GM13977 (cell line): ENCODE data around the gene ADTRP.

Experiments used
- DNase-seq: peaks from one replicate; pipeline ENCODE4 v3.0.0; 2012; ENCODE audit warnings: low spot score
- in situ Hi-C: fragments of 300-500 bp; cut with MboI; formaldehyde crosslinking; loops from one replicate; pipeline ENCODE4 v1.12.0; 2022; ENCODE audit warnings: low sequenced_read_pairs, low pct_unique_long_range_greater_than_20kb, mixed read lengths, inconsistent platforms; ENCODE audit not compliant: unreplicated experiment
- TF ChIP-seq, protein P1 (sequence below): IDR thresholded peaks from 2 replicates; pipeline ENCODE4 v1.5.1; 2012; ENCODE audit warnings: mild to moderate bottlenecking, control low read depth; ENCODE audit not compliant: insufficient read depth; ENCODE audit errors: extremely low read depth, missing control alignments

ADTRP gene, protein sequence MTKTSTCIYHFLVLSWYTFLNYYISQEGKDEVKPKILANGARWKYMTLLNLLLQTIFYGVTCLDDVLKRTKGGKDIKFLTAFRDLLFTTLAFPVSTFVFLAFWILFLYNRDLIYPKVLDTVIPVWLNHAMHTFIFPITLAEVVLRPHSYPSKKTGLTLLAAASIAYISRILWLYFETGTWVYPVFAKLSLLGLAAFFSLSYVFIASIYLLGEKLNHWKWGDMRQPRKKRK

DNA sequence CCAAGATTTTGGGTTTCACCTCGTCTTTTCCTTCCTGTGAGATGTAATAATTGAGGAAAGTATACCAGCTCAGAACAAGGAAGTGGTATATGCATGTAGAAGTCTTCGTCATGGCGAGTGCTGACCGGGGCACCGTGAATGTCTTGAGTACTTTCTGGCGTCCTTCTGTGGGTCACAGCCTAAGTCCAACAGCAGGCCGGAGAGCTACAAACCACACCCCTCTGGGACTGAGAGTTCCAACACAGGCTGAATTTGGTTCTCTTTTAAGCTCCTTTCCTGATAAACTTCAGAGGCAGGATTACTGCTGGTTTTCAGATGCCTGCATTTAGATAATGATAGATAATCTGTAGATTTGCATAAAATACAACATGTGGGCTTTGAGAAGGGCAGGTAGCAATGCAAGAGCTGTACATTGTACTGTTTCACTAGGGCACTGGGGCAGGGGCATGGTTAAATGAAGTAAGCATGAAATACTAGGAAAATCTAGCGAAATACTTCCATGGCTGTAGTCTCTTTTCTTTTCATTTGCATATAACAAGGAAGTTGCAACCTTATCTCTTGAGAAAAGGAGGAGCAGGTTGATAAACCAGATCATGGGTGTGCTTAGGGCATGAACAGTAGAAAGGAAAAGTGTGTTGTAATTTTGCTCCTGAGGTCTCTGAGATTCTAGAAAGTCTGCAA is at the start of gene ADTRP:
Gene ADTRP (minus strand): TSS at position 156 of the 681 bp plus-strand sequence. CDS start 44 bp downstream, at position 112.
- DNase-seq = no peak
- TF ChIP-seq, protein P1, sequence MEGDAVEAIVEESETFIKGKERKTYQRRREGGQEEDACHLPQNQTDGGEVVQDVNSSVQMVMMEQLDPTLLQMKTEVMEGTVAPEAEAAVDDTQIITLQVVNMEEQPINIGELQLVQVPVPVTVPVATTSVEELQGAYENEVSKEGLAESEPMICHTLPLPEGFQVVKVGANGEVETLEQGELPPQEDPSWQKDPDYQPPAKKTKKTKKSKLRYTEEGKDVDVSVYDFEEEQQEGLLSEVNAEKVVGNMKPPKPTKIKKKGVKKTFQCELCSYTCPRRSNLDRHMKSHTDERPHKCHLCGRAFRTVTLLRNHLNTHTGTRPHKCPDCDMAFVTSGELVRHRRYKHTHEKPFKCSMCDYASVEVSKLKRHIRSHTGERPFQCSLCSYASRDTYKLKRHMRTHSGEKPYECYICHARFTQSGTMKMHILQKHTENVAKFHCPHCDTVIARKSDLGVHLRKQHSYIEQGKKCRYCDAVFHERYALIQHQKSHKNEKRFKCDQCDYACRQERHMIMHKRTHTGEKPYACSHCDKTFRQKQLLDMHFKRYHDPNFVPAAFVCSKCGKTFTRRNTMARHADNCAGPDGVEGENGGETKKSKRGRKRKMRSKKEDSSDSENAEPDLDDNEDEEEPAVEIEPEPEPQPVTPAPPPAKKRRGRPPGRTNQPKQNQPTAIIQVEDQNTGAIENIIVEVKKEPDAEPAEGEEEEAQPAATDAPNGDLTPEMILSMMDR = no peak
- in situ Hi-C loops = no loop called here

DNA sequence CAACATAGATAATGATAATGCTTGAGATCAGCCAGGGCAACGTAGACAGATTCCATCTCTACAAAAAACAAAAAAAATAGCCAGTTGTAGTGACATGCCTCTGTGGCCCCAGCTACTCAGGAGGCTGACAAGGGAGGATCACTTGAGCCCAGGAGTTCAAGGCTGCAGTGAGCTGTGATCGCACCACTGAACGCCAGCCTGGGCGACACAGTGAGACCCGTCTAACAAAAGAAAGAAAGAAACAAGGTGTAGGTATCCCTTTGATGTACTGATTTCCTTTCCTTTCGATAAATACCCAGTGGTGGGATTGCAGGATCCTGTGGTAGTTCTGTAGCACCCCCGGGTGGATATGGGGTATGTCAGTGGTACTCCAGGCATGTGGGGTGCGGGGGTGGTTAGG is 48.2 kb upstream of the ADTRP start:
- TF ChIP-seq, protein P1 = no peak
- no peak for DNase-seq
- in situ Hi-C loops = no loop called here

DNA sequence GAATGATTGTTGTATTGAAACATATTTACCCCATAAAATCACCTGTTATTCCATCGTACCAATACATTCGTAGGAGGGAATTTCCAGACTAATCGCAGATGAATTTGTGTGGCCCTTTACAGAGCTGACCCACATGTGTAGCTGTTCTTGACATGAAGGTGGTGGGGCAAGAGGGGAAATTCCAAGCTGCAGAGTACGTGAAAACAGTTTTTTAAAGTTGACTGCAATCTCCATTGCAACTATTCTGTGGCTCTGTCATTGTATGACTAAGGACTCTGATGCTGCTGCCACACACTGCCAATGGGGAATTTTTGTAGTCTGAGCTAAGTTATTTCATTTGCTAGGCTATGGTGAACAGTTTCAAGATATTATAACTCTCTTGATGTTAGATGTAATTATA is 46.4 kb upstream of the ADTRP start:
- in situ Hi-C loops = no loop called here
- DNase-seq = peak; percentile 68
- TF ChIP-seq, protein P1 = no peak

DNA sequence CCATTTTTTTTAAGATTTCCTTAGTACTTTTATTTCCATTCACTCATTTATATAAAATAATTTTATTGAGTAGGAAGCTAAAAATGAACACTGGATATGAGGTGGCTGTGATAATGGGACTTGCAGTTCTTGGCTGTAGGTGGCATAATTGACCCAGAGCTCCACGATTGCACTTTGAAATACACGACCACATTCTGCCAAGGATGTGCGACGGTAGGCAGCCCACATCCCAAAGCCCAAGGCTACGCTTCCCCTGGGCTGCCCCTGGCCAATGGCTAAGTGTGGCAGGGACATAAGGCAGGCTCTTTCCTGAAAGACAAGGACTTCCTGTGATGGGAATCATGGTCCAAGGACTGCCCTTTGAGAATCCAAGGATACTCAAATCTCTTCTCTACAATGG is 43.7 kb upstream of the ADTRP start:
- in situ Hi-C loops = no loop called here
- TF ChIP-seq, protein P1 = peak; percentile 13
- DNase-seq = no peak

DNA sequence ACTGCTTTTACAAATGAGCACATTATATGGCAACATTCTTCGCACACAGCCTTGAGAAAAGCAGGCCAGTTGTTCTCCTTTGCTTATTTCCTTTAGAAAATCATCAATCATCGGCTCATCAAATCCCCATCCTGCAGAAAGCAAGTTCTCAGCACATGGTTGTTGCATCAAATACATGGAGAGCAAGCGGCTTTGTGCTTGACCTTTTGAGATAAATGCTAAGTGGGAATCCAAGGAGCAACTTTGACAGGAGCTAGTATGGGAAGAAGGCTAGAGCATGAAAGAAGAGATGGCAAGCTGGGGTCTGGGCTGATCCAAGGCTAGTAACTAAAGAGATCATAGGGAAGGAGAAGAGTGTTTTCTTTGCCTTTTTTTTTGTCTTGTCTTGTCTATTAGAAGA is 43.2 kb upstream of the ADTRP start:
- in situ Hi-C loops = no loop called here
- DNase-seq = no peak
- TF ChIP-seq, protein P1 = no peak

DNA sequence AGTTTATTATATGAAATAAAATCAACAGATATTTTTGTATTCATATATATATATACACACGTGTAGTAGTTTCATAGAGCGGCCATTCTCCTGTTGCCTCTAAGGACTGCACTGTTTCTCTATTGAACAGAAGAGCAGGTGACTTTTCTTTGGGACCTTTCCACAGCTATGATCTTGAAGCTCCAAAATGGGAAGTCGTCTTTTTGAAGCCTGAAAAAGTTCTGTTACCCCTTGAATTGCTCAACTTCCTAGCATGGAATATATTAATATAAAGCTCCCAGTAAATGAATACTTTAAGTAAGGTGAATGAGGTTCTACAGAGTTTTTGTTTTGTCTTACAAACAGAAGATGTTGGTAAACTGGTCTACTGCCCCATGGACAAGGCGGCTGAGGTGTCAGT is 42.2 kb upstream of the ADTRP start:
- TF ChIP-seq, protein P1 = no peak
- no peak for DNase-seq
- in situ Hi-C loops = no loop called here
